GM18508 (cell line): ENCODE results near the gene SAPCD2.

Experiments
- ATAC-seq: cut with Tn5 transposase; IDR thresholded peaks from one replicate; pipeline ENCODE4 v1.9.1; 2021; ENCODE audit warnings: moderate number of reproducible peaks; ENCODE audit not compliant: insufficient read depth, unreplicated experiment

SAPCD2 gene

DNA sequence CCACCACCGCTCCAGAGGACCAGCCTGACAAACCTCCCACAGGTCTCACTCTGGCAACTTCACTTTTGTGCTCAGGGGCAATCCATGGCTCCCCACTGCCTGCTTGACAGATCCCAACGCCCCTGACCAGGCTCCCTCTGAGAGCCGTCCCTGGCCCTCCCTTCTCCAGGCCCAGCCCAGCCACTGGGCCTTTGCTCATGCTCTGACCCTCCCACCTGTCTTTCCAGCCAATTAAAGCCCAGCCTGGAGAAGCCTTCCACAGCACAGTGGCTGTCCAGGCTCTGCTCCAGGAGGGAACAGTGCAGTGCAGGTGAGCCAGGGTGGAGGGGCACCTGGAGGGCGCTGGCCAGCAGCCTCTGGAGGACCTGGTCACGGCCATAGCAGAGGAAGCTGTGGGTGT is 19.8 kb downstream of the SAPCD2 start:
- ATAC-seq = no peak

DNA sequence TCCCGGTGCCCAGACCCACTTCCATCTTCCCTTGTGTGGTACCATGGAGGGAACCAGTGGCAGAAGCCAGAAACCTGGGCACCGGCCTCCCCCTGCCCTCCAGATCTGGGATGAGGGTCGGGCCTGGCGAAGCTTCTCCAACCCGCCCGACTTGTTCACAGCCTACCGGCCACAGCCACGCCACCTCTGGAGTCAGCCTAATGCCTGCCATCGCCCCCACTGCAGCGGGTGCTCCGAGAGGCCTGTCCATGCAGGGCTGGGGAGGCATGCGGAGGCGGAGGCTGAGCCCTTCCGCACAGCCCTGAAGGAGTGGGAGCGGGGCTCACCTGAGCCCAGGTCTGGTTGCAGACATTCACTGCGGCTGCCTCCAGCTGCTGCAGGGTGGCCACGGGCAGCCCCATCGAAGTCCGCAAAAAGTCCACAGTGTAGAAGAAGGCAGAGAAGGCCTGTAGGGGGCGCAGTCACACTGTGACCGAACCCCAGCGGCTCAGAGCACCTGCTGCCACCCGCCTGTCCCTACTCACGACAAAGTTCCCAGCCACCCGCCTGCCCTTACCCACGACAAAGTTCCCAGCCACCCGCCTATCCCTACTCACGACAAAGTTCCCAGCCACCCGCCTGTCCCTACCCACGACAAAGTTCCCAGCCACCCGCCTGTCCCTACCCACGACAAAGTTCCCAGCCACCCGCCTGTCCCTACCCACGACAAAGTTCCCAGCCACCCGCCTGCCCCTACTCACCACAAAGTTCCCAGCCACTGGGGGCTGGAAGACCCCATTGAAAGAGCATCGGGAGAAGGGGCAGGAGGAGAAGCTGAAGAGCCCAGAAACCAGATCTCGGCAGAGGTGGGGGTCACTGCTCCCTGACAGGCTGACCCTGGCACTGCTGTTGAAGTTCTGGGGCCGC is 20.6 kb downstream of the SAPCD2 start:
- no peak for ATAC-seq

DNA sequence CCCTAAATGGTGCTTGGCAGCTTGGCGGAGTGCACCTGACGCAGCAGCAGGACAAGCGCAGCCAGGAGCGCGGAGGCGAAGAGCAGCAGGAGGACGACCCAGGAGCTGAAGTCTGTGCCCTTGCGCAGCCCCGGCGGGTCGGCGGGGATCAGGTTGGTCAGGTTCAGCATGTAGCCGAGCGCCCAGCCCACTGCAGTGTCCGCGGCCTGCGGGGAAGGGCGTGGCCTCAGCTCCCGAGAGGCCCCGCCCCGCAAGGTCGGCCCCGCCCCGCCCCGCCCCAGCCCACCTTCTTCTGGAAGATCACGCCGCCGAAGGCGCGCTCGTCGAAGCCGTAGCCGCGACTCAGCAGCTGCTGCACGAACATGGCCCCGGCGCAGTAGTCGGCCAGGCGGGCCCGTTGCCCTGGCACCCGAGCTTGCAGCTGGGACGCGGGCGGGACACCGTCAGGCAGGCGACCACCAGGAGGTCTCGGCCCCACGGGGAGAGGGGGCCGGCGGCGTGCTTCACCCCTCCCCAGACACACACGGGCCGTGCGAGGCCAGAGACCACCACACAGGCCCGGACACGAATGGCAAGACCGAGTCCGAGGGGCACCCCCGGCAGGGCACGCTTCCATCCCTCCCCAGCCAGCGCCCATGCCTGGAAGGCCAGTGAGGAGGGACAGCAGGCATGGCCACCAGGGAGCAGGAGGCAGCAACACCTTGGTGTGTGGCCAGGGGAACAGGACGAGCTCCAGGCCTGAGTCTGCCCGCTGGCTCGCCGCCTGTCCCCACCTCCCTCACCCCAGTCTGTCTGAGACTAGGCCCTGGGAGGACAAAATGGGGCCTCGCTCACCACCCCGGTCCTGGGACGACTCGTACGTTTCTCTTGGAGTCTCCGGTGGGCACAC is 21.5 kb downstream of the SAPCD2 start:
- ATAC-seq = no peak

DNA sequence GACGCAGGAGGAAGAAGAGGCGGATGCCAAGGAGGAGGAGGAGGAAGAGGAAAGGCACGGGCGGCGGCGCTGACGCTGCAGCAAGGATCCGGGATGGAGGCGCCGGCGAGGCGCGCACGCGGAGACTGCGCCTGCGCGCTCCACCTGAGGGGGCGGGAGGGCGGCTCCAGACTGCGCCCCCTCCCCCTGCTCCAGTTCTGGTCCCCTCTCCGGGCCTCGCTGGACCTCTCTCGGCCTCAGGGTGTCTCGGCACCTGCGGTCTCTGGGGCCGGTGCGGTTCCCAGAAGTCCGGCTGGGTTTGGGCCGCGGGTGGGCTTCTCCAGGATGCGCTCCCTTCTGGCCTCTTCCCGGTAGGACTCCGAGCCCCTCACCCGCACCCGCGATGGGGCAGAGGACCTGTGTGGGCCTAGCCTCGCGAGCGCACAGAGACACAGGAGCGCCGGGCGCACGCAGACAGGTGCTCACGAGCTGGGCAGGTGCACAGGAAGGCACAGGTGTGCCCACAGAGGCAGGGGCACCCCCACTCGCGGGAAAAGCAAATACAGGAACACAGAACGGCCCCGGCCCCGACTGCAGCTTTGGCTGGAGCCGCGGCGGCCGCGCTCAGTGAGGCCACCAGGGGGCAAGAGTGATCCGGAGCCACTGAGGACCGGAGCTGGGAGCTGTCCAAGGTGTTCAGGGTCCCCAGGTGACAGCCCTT is 24.1 kb downstream of the SAPCD2 start, which contains the start of gene NPDC1:
Gene NPDC1 (minus strand): TSS at position 90 of the 700 bp plus-strand sequence. CDS start 188 bp downstream, outside the sequence.
- ATAC-seq = no peak

DNA sequence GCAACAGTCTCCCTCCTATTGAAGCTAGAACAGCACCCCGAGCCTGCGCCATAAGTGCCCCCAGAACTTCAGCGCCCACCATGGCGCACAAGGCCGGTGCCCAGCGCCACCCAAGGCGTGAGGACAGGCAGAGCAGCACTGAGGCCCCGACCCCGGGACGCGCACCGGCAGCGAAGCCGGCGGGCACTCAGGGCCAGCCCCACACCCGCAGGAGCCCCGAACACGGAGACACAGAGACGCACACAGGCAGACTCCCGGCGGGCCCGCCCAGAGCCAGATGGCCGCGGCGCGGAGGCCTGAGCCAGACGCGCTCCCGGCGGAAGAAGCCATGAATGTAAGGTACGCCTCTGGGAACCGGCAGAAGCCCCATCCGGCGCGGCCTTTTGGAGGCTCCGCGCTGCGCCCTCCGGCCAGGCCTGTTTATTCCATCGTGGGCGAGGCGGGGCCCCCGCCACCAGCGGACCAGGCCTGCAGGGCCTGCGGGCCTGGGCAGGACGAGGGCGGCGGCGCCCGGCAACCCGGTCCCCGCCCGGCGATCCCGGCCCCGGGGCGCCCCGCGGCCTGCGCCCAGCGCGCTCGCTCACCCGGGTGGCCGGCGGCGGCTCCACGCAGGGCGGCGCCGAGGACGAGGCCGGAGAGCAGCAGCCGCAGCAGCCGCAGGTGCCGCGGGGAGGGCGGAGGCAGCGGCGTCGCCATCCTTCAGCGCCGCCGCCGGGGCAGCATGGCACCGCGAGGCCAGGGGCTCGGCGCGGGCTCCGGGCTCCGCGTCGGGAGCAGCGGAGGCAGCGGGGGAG is 24.9 kb downstream of the SAPCD2 start:
- ATAC-seq = no peak

DNA sequence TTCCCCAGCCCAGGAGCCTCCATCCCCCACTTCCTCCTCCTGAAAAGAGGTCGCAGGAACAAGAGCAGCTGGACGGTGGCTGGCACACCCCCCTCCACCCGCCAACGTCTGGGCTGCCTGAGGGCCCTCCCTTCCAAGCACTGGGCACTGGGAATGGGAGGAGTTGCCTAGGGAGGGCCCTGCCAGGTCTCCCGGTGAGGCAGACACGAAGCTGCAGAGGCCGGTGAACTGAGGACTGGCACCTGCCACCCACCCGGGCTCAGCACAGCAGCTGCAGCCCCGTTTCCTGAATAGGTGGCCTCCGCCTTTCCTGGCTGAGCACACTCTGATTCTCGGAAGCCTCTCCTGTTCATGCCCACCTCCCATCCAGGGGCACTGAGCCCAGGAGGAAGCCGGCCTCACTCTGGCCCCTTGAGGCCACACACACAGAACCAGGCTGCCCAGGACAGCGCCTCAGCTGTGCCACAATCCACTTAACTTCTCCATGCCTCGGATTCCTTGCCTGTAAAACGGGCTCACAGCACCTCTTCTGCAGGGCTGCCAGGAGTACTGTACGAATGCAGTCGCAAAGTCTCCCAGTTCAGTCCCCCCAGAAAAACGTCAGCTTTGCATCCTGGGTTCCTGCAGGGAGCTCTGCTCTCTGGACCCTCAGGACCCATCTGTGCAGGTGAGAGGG is 25.7 kb downstream of the SAPCD2 start:
- no peak for ATAC-seq

DNA sequence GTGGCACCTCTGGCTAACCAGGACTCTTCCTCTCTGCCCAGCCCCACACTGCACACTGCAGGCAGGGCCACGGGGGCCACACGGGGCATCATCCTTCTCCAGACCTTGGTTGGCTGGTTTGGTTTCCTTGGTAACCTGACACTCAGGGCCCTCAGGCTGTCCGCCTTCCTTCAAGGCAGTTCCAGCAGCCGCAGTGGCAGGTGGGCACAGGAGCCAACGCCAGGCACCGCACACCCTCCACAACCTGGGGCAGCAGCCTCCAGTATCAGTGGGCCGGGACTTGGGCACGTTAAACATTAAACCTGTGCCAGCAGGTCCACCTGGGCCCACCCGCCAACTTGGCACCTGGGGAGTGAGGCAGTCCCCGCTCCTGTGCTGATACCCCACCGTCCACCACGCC is 26.3 kb downstream of the SAPCD2 start:
- ATAC-seq = no peak

DNA sequence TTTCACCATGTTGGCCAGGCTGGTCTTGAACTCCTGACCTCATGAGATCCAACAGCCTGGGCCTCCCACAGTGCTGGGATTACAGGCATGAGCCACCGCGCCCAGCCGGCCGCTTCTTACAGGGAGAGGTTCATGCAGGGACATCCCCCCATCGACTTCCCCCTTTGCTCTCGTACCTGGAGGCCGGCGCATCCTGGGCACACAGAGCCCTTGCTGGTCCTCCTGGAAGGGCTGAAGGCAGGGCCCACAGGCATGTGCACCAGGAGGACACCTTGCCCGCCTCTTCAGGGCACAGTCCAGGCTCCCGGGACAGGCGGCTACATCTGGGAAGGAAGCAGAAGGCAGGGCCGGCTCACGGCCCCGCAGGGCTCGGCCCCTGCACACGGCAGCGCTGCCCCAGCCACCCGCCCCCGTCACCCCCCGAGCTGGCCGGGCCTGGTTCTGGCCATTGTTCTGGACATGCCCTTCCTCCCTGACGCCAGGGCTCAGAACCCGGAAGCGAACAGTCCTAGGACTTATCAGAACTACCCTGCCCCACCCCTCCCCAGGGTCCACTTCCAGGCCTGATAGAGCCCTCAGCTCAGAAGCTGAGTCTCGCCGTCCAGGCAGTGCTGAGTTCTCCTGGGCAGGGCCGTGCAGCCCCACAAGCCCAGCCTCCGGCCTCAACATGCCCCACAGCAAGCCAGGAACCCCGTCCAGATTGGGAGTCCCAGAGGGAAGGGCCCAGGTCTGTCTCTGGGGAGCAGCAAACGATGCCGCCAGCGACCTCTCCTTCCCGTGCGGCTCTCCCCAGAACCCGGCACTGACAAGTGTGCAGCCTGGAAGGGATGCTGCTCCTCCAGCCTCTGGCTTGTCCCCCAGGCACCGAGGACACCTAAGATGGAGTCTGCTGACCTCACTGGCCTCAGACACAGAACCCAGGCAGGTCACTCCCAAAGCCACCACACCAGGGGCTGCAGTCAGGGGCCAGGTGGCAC is 27.3 kb downstream of the SAPCD2 start:
- ATAC-seq = no peak

DNA sequence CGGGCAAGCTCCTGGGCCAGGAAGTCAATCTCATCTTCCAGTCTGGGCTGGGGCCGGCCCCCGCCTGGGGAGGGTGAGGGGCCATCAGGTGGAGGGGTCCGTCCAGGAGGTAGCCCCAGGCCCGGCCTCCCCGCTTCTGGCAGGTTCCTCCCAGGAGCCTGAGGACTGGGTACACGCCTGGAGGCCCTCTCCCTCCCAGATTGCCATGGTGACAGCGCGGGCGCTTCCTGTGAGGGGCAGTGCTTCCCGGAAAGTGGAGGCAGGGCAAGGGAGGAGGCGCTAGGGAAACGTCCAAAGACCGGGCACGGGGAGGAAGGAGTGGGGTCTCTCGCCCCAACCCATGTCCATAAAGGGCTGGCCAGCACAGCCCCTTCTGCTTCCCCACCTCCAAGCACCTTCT is 29.2 kb downstream of the SAPCD2 start:
- ATAC-seq = no peak

DNA sequence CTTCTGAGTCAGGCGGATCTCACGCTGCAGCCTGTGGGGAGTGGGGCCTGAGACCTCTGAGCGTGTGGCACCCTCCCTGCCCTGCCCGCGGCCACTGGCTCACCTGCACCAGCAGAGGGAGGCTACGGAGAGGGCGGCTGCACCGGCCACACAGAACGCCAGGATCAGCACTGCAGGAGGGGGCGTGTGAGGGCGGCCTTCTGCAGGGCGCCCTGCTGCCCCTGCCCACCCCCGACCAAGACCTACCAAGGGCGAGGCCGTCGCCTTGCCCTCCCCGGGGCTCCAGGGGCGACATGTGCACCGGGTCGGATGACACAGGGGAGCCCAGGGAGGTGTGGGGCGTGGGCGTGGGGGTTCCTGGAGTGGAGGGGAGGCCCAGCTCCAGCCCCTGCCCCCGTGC is 29.8 kb downstream of the SAPCD2 start:
- ATAC-seq = no peak

DNA sequence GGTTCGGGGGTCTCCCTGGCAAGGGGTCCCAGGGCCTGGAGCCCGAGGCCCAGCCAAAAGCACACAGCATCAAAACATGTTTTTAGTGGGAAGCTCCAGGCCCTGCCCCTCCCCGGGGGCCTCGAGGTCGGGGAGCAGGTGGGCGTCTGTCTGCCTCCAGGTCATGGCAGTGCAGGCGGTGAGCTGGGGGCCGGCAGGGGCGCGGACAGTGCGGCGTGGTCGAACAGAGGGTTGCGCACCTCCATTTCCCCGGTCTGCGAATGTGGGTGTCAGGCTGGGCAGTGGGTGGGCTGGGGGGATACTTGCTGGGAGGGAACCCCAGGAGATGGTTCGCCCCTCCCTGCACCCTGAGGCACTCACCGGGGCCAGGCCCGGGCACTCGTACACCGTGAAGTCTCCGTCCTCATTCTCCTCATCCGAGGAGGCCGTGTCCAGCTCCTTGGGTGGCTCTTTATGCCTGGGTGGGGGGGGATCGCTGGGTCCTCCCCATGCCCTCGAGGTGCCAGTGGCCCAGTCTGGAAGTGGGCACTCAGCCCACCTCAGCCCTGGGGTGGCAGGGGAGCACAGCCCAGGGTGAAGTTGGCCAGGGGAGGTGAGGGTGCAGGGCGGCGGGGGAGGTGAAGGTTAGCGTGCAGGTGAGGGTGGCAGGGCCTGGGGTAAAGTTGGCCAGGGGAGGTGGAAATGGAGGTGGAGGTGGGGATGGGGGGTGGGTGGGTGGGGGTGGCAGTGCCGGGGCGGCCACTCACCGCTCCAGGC is 30.6 kb downstream of the SAPCD2 start:
- no peak for ATAC-seq

DNA sequence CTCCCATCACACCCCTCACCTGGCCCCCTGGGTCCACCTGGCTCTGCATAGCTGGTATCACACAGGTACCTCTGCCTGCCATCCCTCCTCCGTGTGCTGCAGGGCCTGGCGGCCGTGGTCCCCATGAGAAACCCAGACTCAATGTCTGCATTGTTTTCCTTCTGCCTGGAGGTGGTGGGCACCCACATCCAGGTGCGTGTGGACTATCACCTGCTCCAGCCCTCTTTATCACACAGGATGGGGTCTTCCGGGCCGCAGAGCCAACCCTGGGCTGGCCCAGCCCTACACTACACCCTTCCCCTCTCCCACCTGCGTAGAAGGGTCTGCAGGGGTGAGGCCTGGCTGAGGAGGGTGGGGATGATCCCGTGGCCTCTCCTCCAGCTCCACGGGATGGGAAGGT is 31.4 kb downstream of the SAPCD2 start:
- ATAC-seq = no peak

DNA sequence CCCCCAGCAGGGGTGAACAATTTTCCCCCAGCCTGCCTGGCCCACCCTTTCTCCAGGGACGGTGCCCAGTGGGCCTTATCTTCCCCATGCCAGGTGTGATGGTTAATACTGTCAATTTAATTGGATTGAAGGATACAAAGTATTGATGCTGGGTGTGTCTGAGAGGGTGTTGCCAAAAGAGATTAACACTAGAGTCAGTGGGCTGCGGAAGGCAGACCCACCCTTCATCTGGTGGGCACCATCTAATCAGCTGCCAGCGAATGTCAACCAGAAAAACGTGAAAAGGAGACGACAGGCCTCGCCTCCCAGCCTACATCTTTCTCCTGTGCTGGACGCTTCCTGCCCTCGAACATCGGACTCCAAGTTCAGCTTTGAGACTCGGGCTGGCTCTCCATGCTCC is 32.9 kb downstream of the SAPCD2 start:
- ATAC-seq = no peak

DNA sequence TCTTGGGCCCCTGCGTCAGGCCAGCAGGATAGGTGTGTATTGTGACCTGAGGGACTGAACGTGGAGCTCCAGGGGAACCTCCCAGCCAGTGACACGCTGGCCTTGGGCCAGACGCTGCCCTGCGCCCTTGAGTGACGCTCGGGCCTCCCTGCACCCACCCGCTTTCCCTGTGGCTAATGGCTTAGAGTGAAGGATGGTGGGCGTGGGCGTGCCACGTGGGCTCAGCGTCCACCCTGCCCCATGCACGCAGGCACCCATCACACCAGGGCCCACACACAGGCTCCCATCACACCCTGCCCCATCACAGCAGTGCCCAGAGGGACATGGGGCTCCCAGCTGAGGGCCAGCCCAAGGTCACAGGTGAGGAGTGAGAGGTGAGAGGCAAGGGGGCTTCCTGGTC is 33.3 kb downstream of the SAPCD2 start:
- no peak for ATAC-seq

DNA sequence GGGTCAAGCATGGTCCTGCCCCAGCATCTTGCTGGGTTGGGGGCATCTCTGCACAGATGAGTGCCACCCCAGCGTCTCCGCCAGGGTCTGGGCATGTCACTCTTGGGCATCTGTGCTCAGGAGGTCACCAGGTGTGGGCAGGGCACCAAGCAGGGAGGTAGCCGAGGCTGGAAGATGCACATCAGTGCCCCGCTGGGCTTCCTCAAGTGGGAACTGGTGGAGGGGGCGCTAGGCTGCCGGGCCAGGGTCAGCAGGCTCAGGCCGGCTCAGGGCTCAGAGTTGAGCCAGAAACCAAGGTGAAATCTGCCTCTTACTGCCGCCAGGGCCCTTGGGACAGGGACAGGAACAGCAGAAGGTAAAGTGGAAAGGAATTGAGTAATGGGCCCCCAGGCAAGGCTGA is 34.4 kb downstream of the SAPCD2 start:
- ATAC-seq = no peak

DNA sequence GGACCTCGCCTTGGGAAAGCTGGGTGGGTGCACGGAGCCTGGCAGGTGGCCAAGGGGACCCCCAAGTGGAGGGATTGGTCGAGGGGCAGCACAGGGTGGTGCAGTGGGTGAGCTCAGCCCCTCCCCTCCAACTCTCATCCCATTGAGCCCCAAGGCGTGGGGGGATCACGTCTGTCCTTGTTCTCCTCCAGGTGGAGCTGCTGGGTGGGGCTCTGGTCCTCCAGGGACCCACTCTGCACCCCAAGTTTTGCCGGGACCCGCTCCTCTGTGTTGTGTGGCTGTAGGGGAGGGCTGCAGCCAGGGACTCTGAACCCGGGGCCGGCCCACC is 34.9 kb downstream of the SAPCD2 start:
- no peak for ATAC-seq

DNA sequence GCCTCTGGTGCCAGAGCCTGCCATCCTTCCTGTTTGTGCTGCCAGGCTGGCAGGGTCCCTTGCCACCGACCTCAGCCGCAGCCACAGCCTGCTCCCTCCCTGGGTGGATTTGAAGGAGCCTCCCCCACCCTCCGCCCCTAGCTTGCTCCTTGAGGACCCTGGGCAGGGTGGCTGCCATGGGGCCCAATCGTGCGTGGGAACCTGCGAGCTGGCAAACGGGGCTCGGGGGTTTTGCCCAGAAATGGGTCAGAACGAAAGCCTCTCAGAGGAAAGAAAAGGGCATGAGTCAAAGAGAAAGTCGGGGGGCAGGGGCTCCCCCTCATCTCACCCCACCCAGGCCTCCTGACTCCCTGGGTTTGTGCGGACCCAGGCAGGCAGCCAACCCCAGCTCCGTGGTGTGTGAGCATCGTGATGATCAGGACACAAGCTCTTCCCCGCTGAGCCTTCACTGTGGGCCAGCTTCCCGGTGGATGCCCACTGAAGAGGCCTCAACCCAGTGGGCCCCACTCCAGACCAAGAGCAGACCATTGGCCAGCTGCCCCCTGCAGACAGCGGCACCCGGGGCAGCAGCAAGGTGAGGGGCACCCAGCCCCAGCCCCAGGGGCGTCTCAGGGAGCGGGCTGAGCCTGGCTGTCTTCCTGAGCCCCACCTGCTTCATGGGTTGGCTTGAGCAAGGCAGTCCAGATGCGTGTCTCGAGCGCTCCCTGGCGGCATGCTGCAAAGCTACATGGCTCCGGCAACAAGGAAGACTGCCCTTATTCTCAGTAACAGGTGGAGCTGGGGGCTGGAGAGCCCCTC is 35.4 kb downstream of the SAPCD2 start:
- no peak for ATAC-seq
